Left lobe of liver (tissue), 2 donors: ENCODE results near the gene TSPAN16. TPM values are rescaled to one million over a fixed set of nuclear protein-coding genes. Genes with fewer than 3 reads are reported as not detected.

ENCODE experiments used
- ATAC-seq: fragments of 200-7000 bp; cut with Tn5 transposase; one replicate; pipeline ENCODE4 v1.9.1; 2020; ENCODE audit warnings: mild to moderate bottlenecking, moderate library complexity
- DNase-seq: peaks from one replicate; pipeline ENCODE4 v3.0.0-alpha.2; 2020; ENCODE audit warnings: low spot score
- total RNA-seq: library from RNA; stranded (reverse); gene quantifications from one replicate; pipeline ENCODE4 v1.2.1, GENCODE V29; 2021
- donor health status: DM: no; HTN: no; CAD: no; lungs with moderate emphysema.
- donor health status: DM: no; HTN: yes; CAD: no.

TSPAN16 gene
- total RNA-seq, 1 donor from 2014 or later = not detected

DNA sequence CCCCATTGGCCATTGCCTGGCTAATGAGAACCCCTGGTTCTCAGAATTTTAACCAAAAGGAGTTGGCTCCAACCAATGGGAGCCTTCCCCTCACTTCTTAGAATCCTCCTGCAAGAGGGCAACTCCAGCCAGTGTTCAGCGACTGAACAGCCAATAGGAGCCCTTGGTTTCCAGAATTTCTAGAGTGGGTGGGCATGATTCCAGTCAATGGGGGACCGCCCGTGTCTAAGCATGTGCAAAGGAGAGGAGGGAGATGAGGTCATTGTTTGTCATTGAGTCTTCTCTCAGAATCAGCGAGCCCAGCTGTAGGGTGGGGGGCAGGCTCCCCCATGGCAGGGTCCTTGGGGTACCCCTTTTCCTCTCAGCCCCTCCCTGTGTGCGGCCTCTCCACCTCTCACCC, 69.0 kb downstream of the TSPAN16 start:
- ATAC-seq = no peak
- no peak for DNase-seq

Other genes with a start within 250 kb of the TSPAN16 start
- 12.2 TPM for gene LDLR, start 206.7 kb upstream of the TSPAN16 start, total RNA-seq
- gene SPC24, start 140.4 kb upstream of the TSPAN16 start, total RNA-seq = 0.81 TPM
- gene KANK2, start 98.6 kb upstream of the TSPAN16 start, total RNA-seq = 61.1 TPM
- 202 TPM for gene ANGPTL8, start 56.5 kb upstream of the TSPAN16 start, total RNA-seq
- 30.0 TPM for gene DOCK6, start 33.6 kb upstream of the TSPAN16 start, total RNA-seq
- 3.3 TPM for gene RAB3D, start 43.5 kb downstream of the TSPAN16 start, total RNA-seq
- gene TMEM205, start 50.1 kb downstream of the TSPAN16 start, total RNA-seq = 154 TPM
- gene CCDC159, start 50.4 kb downstream of the TSPAN16 start, total RNA-seq = 25.6 TPM
- gene PLPPR2, start 59.3 kb downstream of the TSPAN16 start, total RNA-seq = 8.8 TPM
- gene SWSAP1, start 78.5 kb downstream of the TSPAN16 start, total RNA-seq = 2.6 TPM
- 11.9 TPM for gene EPOR, start 88.2 kb downstream of the TSPAN16 start, total RNA-seq
- 33.4 TPM for gene RGL3, start 123.2 kb downstream of the TSPAN16 start, total RNA-seq
- gene ODAD3, start 139.0 kb downstream of the TSPAN16 start, total RNA-seq = 0.70 TPM
- 218 TPM for gene PRKCSH, start 139.5 kb downstream of the TSPAN16 start, total RNA-seq
- not detected for gene ELAVL3, start 184.9 kb downstream of the TSPAN16 start, total RNA-seq
- gene ZNF653, start 209.7 kb downstream of the TSPAN16 start, total RNA-seq = 8.3 TPM
- gene ECSIT, start 233.0 kb downstream of the TSPAN16 start, total RNA-seq = 45.6 TPM
- 0.98 TPM for gene CNN1, start 242.7 kb downstream of the TSPAN16 start, total RNA-seq